Activated naive CD4-positive, alpha-beta T cell (primary cell): ENCODE measurements around the gene JAZF1.

Experiments
- DNase-seq, 4 experiments: peaks; one replicate each; lab custom pipeline; 2025; lab: John Stamatoyannopoulos, UW

JAZF1 gene

GRCh38 chr7:28165961-28166955 lies 14.3 kb downstream of the JAZF1 start:
- DNase-seq, result no peak

DNA sequence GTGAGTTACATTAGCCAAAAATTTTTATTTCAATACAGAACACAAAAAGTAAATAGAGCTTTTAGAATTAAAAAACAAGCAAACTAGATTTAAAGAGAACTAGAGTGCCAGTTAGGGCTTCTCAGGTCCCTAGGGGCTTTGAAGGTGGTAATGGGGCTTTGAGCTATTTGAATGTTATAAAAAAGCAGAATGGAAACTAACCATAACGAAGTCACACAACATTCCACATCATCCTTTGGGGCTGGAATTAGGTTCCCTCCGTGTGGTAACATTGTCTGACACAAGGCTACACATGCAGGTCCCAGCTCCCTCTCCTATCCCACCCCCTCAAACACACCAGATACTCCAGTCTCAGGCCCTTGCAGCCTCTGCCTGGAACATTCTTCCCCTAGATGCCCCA lies 15.3 kb downstream of the JAZF1 start:
- DNase-seq, result no peak

GRCh38 chr7:28163949-28164348 lies 16.6 kb downstream of the JAZF1 start:
- no peak for DNase-seq

- no peak for DNase-seq
Measured at GRCh38 chr7:28161331-28161730, 19.3 kb downstream of the JAZF1 start.

- DNase-seq, result no peak
Measured at GRCh38 chr7:28160551-28160991, 20.0 kb downstream of the JAZF1 start.

DNA sequence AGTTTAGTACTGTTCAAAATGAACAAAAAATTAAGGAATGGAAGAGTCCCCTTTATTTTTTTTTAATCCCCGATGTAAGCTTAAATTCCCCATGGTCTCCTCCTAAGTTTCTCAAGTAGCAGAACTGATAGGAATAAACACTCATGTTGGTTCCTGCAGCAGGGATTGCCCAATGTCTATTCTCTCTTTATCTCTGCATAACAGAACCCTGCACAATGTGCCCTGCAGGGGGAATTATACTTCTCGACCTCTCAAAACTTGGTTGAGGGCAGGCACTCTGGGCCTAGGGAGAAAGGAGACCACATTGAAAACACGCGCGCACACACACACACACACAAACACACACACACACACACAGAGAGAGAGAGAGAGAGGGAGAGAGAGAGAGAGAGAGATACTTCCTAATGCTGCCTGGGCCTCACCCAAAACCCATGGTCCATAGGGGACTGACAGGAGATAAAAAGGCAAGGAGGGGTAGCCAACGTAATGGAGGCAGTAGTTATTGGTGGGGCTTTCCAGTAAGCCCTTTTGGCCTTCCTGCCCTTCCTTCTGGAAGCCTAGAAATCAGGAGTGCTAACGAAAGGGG lies 22.7 kb downstream of the JAZF1 start:
- no peak for DNase-seq

DNA sequence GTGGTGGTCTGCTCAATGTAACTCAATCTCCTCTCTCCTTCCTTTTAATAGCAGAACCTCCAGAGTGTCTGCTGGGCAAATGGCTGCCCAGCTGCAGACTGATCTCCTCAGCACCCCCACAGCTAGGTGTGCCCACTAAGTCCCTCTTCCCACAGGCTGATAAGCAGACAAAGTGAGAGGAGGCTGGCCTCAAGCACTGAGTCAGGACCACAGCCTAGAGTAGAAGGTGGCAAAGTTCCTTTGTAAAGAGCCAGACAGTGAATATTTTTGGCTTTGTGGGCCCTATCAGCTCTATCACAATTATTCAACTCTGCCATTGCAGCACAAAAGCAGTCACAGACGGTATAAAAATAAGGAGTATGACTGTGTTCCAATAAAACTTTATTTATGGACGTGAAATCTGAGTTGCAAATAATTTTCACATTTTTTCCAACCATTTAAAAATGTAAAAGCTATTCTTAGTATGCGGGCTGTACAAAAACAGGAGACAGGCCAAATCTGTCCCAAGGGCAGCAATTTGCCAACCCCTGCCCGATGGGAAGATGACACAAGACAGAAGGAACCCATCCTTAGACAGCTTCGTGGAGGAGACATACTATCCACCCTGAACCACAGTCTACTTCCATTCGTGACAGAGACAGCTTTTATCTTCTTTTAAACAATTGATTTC lies 23.4 kb downstream of the JAZF1 start:
- DNase-seq, result no peak

- no peak for DNase-seq
Measured at GRCh38 chr7:28156401-28156800, 24.2 kb downstream of the JAZF1 start.

DNA sequence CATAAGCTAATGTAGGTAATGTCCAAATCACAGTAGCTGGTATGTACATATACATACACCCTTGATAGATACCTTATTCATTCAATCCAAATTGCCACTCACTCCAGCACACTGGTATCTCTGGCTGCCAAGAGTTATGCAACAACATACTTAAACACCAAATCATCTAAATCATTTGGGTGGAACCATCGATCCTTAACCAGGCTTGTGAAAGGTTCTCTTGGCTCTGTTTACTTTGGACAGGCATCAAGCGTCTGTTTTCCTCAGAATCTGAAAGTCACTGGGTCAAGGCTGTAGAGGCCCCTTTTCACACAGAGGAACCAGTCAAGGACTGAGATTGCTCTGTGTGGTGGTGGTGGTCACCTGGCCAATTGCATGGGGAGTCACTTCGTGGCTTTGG lies 24.6 kb downstream of the JAZF1 start:
- DNase-seq, result no peak

- no peak for DNase-seq
Measured at GRCh38 chr7:28155019-28155660, 25.5 kb downstream of the JAZF1 start.

DNA sequence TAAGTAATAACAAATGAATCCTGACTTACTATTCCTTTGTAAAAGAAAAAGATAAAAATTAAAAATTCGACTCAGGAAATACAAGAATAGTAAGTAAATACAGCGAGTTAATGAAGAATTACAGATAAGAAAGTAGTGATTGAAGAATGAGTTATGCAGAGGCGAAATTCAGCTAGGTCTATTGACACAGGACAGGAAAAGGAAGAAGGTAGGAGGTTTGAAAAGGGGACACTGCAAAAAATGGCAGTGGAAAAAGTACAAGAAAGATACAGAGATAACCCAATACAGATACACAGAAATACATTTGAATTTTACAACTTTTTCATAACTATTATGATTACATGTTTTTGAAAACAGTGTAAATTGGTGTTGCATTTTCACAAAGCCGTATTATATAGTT lies 28.0 kb downstream of the JAZF1 start:
- DNase-seq, result no peak

DNA sequence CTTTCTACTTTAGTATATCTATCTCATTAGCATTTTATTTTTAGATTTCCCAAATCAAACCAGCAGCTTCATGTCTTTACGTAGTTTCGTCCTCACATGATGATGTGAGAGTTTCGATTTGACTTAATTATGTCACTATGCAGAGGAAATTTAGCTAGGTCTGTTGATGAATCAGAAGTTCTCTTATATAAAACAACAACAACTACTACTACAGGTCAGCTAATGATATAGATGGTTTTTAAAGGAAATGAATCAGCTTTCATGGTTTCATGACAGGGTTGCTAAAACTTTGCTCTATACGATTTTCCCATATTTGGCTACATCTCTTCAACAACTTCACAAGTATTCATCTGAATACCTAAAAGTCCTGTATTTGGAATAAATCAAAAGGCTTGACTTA lies 28.6 kb downstream of the JAZF1 start:
- DNase-seq, result no peak

- DNase-seq, result no peak
Measured at GRCh38 chr7:28149291-28150101, 31.1 kb downstream of the JAZF1 start.

DNA sequence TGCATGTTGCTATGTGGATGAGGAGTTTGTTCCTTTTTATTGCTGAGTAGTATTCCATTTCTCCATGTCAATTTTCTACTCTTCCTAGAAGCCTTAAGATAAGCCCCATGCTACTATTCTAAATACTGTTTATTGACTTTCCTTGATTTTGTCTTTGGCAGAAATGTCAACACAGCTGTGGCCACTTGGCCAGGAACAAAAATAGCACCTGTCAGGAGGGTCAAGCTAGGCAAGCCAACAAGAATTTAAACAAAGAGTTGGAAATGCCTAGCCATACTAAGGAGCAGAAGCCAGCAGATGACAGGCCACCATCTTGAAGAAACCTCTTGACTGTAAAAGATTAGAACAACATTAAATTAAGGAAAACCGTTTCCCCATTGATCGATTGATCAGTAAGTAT lies 34.7 kb downstream of the JAZF1 start:
- no peak for DNase-seq

- no peak for DNase-seq
Measured at GRCh38 chr7:28145090-28145626, 35.4 kb downstream of the JAZF1 start.

DNA sequence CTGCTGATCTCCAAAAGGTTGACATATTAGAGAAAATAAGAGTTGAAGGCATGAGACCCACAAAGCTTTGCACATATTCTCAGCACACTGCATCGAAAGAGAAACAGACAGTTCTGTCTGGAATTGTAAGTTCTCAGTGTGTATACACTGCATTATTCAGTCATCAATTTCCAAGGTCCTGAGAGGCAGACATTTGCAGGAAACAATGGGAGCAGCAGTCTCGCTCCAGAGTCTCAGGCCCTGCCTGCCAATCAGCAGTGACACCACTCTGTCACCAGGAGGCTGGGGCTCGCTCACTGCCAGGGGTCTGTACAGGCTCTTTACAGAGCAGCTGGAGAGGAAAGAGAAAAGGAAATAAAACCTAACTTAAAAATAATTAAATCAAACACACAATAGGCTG lies 36.3 kb downstream of the JAZF1 start:
- DNase-seq, result no peak

GRCh38 chr7:28142650-28143049 lies 37.9 kb downstream of the JAZF1 start:
- no peak for DNase-seq

GRCh38 chr7:28140979-28141378 lies 39.6 kb downstream of the JAZF1 start:
- DNase-seq, result no peak

DNA sequence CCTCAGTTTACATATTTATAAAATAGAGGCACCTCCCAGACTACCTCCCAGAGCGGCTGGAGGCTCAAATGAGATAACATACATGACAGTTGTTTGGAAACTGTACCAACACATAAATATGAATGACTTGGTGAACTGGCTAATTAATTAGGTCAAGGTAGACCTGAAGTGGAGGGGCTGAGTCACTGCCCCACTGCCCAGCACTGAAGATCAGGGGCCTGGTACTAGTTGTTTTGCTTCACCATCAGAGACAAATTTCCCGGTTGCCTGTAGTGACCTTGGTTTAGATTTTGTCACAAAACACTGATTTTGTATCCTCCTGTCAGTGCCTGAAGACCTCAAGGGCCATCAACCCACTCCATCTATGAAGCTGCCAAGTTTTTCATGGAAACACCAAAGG lies 41.8 kb downstream of the JAZF1 start:
- DNase-seq, result no peak

GRCh38 chr7:28137463-28137862 lies 43.1 kb downstream of the JAZF1 start:
- no peak for DNase-seq

DNA sequence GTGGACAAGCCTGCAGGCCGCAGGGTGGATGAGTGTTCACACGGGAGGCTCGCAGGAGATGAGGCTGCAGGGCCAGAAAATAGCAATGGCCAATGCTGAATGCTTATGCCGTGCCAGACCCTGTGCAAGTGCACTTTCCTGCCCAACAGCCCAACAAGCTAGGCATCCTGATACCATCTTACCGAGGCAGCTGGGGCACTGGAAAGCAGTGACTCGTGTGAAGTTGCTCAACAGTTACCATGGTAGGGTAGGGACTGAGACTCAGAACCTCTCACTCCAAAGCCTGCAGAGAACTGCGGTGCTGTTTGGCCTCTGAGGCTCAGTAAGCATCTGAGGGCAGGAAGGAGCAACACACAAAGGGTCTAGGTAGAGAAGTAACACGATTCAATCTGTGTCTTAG lies 43.7 kb downstream of the JAZF1 start:
- DNase-seq, result no peak
